Astrocyte (in vitro differentiated cells and primary cell): ENCODE results near the gene PPP1R14B.

ENCODE experiments used
- EZH2 ChIP-seq: IDR thresholded peaks from 2 replicates; pipeline ENCODE4 v1.6.1; 2012; ENCODE audit warnings: mild to moderate bottlenecking, low read length, inconsistent platforms; ENCODE audit not compliant: insufficient read depth
- TF ChIP-seq, protein P1 (sequence below): IDR thresholded peaks from 2 replicates; pipeline ENCODE4 v1.5.1; 2011; ENCODE audit warnings: low read depth, mild to moderate bottlenecking, inconsistent platforms, low read length, moderate library complexity; ENCODE audit not compliant: insufficient read depth

DNA sequence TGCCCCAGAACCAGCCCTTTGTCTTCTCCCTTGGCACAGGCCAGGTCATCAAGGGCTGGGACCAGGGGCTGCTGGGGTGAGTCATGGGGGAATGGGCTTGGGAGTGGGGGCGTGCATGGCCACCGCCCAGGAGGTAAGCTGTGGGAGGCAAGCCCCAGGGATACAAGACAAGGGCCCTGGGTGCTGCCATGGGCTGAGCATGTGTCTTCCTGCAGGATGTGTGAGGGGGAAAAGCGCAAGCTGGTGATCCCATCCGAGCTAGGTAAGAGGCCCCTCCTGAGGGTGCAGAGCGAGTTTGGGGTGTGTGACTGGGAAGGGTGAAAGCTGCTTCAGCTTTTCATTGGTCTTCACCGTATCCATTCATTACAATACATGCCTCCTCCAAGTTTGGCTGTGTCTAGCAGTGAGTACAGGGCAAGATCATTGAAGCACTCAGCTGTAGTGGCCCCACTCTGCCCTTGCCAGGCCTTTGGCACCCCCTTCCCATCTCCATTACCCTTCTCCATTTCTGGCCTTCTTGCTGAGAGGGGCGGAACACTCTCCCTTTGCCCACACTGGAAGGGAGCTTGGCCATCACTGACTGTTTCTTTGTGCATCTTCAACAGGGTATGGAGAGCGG lies 3.4 kb downstream of the PPP1R14B start:
- TF ChIP-seq, protein P1, sequence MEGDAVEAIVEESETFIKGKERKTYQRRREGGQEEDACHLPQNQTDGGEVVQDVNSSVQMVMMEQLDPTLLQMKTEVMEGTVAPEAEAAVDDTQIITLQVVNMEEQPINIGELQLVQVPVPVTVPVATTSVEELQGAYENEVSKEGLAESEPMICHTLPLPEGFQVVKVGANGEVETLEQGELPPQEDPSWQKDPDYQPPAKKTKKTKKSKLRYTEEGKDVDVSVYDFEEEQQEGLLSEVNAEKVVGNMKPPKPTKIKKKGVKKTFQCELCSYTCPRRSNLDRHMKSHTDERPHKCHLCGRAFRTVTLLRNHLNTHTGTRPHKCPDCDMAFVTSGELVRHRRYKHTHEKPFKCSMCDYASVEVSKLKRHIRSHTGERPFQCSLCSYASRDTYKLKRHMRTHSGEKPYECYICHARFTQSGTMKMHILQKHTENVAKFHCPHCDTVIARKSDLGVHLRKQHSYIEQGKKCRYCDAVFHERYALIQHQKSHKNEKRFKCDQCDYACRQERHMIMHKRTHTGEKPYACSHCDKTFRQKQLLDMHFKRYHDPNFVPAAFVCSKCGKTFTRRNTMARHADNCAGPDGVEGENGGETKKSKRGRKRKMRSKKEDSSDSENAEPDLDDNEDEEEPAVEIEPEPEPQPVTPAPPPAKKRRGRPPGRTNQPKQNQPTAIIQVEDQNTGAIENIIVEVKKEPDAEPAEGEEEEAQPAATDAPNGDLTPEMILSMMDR = no peak
- TF ChIP-seq EZH2 = no peak
